Measurements from ENCODE around the gene HHAT.

GRCh38 chr1:210489491-210489890 lies 160.8 kb downstream of the HHAT start:
- TF ChIP-seq POLR2A (IDR thresholded peaks at IDR 0.05; ENCODE audit: low read length) (no peak), GATA1 (IDR thresholded peaks at IDR 0.05; ENCODE audit: low read depth, low read length) (no peak)
